Spleen (tissue), 11 donors: ENCODE measurements around the gene GSE1. TPM values are rescaled to one million over a fixed set of nuclear protein-coding genes. Genes with fewer than 3 reads are reported as not detected.
A peak's percentile ranks its signal among the peaks of the same experiment; 100 is the strongest.

ENCODE experiments used
- DNase-seq: peaks from one replicate; pipeline ENCODE4 v3.0.0-alpha.2; 2020
- H3K27ac ChIP-seq, 8 donors: fragments of 200-600 bp; sonication (generic) in 7 of 8; 1 replicate in 4 of 8; 2 replicates in 4 of 8; pipeline versions ENCODE4 v1.5.0 to v1.8.0; 2016 to 2021; ENCODE audit warnings: inconsistent platforms in 4 of 8, mild to moderate bottlenecking in 4 of 8, moderate library complexity in 1 of 8
- H3K27me3 ChIP-seq, 7 donors: fragments of 200-600 bp; sonication (generic) in 6 of 7; replicated peaks in 1 of 7; 1 replicate in 4 of 7; 2 replicates in 3 of 7; pipeline versions ENCODE4 v1.5.0 to v1.8.0; 2016 to 2021; ENCODE audit warnings: inconsistent platforms in 3 of 7, mild to moderate bottlenecking in 1 of 7
- H3K36me3 ChIP-seq, 6 donors: fragments of 200-600 bp; sonication (generic) in 5 of 6; 1 replicate in 4 of 6; 2 replicates in 2 of 6; pipeline versions ENCODE4 v1.5.0 to v1.8.0; 2016 to 2021; ENCODE audit warnings: inconsistent platforms in 2 of 6
- H3K4me1 ChIP-seq, 6 donors: fragments of 200-600 bp; sonication (generic) in 5 of 6; 1 replicate in 3 of 6; 2 replicates in 3 of 6; pipeline versions ENCODE4 v1.5.0 to v1.8.0; 2016 to 2021; ENCODE audit warnings: inconsistent platforms in 3 of 6
- H3K4me3 ChIP-seq, 8 donors: fragments of 200-600 bp; sonication (generic) in 7 of 8; 1 replicate in 4 of 8; 2 replicates in 4 of 8; pipeline versions ENCODE4 v1.5.0 to v1.8.0; 2016 to 2021; ENCODE audit warnings: inconsistent platforms in 4 of 8, mild to moderate bottlenecking in 4 of 8, moderate library complexity in 2 of 8
- H3K9me3 ChIP-seq, 8 donors: fragments of 200-600 bp; sonication (generic) in 7 of 8; 1 replicate in 4 of 8; 2 replicates in 4 of 8; pipeline versions ENCODE4 v1.5.0 to v1.8.0; 2016 to 2021; ENCODE audit warnings: inconsistent platforms in 4 of 8
- POLR2A ChIP-seq, 3 donors: fragments of 450-650 bp; IDR thresholded peaks; one replicate each; pipeline ENCODE4 v1.5.1; 2017; ENCODE audit warnings: antibody characterized with exemption in 3 of 3, mild to moderate bottlenecking in 1 of 3
- POLR2AphosphoS5 ChIP-seq, 3 donors: sonication (generic); formaldehyde crosslinking; IDR thresholded peaks; one replicate each; pipeline ENCODE4 v1.5.1; 2017; ENCODE audit warnings: antibody characterized with exemption in 3 of 3
- WGBS, 5 donors: extraction: QIAGEN DNeasy Blood & Tissue Kit in 3 of 5; methylation state at CpG; one replicate each; pipeline versions ENCODE4 v1.1.5 to v1.1.7; 2013 to 2018; 5-methylcytosine and 5-hydroxymethylcytosine counted together
- intact Hi-C: fragments of 100-400 bp; cut with DNase I; formaldehyde crosslinking; loops from one replicate; pipeline ENCODE4 v1.15.0; 2023; ENCODE audit warnings: low total_unique reads
- polyA plus RNA-seq, 3 donors: library from polyadenylated mRNA; stranded (reverse); fragments of 200-250 nt; gene quantifications; one replicate each; pipeline ENCODE4 v1.2.1, GENCODE V29; 2013
- total RNA-seq, 7 donors: library from RNA; depleted of rRNA in 3 of 7; stranded (reverse); fragments of >200 nt in 3 of 7; fragmentation: NEBNext Ultra II Directional in 4 of 7; extraction: Animal tissue kit (Norgen Biotek cat#: 25700) in 4 of 7; gene quantifications; one replicate each; pipeline versions ENCODE4 v1.1.0 to v1.2.1, GENCODE V29; 2016 to 2021
- TF ChIP-seq, protein P1 (sequence below), 11 experiments: fragments of 200-600 bp in 7 of 11; fragments of 450-650 bp in 4 of 11; sonication (generic) in 4 of 11; IDR thresholded peaks in 8 of 11; conservative IDR thresholded peaks in 3 of 11; 1 replicate in 7 of 11; 2 replicates in 4 of 11; pipeline versions ENCODE4 v1.4.0 to v1.8.0; 2016 to 2021; ENCODE audit warnings: antibody characterized with exemption in 11 of 11, inconsistent platforms in 4 of 11, mild to moderate bottlenecking in 1 of 11
- donor health status: healthy with polysubstance abuse.
- donor health status: DM: no; HTN: no; CAD: no; lungs with moderate emphysema.
- donor health status: DM: no; HTN: no; CAD: no.
- donor health status: Bipolar disorder and iron deficiency.
- donor health status: healthy.
- donor health status: DM: no; HTN: no; CAD: no.
- donor health status: DM: yes; HTN: yes; CAD: no.

Gene GSE1
- total and polyA plus RNA-seq, 10 donors: 7.4 to 121 (median 86.3) TPM

DNA sequence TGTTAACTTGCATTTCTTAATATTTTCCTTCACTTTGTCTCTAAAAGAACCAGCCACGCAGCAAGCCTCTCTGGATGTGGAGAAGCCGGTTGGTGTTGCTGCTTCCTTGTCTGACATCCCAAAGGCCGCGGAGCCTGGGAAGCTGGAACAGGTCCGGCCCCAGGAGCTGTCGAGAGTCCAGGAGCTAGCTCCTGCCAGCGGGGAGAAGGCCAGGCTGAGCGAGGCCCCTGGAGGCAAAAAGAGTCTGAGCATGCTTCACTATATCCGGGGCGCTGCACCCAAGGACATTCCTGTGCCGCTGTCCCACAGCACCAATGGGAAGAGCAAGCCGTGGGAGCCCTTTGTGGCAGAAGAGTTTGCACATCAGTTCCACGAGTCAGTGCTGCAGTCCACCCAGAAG is 52.8 kb downstream of the GSE1 start:
- DNase-seq: peak; percentile 58
- TF ChIP-seq POLR2A (IDR thresholded peaks at IDR 0.05) (no peak), POLR2AphosphoS5 (IDR thresholded peaks at IDR 0.05) (no peak)
- no peak overlapping the region for H3K27ac ChIP-seq
- peaks cover 15 to 100% (median 98%) of the 10 kb centered on the region in 6 donors for H3K36me3 ChIP-seq
- H3K9me3 ChIP-seq: no peaks in the 10 kb centered on the region
- no peaks in the 10 kb centered on the region for H3K27me3 ChIP-seq
- H3K4me1 ChIP-seq: peaks cover 0 to 2% (median 0%) of the 10 kb centered on the region in 6 donors
- intact Hi-C loops: no loop called here
- WGBS, 5 donors: 93 to 96% (median 95%) methylated on average over 13 of the region's 13 CpGs
- no peak overlapping the region for H3K4me3 ChIP-seq

DNA sequence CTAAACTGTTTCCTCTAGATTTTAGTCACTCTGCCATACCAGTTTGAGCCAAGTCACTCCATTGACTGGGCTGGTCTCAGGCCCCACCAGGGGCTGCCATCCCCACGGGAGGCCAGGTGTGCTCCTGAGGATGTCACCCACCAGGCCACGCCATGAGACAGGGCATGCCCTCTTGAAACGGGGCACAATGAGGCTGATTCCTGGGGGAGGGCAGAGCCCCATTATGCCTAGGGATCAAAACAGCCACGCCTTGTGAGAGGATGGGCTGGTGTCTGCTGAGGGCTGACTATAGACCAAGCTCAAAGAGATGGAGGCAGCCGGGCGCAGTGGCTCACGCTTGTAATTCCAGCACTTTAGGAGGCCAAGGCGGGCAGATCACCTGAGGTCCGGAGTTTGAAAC is 54.1 kb downstream of the GSE1 start:
- Histone ChIP-seq H3K4me1 (no peaks in the 10 kb centered on the region), H3K4me3 (no peak overlapping the region), H3K9me3 (no peaks in the 10 kb centered on the region), H3K27ac (no peak overlapping the region), H3K27me3 (no peaks in the 10 kb centered on the region), H3K36me3 (peaks cover 15 to 100% (median 96%) of the 10 kb centered on the region in 6 donors)
- DNase-seq: peak; percentile 57
- intact Hi-C loops: no loop called here
- 84 to 94% (median 93%) methylated on average over 9 of the region's 9 CpGs for WGBS, 5 donors
- TF ChIP-seq, protein P1, sequence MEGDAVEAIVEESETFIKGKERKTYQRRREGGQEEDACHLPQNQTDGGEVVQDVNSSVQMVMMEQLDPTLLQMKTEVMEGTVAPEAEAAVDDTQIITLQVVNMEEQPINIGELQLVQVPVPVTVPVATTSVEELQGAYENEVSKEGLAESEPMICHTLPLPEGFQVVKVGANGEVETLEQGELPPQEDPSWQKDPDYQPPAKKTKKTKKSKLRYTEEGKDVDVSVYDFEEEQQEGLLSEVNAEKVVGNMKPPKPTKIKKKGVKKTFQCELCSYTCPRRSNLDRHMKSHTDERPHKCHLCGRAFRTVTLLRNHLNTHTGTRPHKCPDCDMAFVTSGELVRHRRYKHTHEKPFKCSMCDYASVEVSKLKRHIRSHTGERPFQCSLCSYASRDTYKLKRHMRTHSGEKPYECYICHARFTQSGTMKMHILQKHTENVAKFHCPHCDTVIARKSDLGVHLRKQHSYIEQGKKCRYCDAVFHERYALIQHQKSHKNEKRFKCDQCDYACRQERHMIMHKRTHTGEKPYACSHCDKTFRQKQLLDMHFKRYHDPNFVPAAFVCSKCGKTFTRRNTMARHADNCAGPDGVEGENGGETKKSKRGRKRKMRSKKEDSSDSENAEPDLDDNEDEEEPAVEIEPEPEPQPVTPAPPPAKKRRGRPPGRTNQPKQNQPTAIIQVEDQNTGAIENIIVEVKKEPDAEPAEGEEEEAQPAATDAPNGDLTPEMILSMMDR (IDR thresholded peaks at IDR 0.05 in 8 of 11, conservative IDR thresholded peaks at IDR 0.05 in 3 of 11): no peak
- TF ChIP-seq POLR2AphosphoS5 (IDR thresholded peaks at IDR 0.05) (no peak), POLR2A (IDR thresholded peaks at IDR 0.05) (no peak)

DNA sequence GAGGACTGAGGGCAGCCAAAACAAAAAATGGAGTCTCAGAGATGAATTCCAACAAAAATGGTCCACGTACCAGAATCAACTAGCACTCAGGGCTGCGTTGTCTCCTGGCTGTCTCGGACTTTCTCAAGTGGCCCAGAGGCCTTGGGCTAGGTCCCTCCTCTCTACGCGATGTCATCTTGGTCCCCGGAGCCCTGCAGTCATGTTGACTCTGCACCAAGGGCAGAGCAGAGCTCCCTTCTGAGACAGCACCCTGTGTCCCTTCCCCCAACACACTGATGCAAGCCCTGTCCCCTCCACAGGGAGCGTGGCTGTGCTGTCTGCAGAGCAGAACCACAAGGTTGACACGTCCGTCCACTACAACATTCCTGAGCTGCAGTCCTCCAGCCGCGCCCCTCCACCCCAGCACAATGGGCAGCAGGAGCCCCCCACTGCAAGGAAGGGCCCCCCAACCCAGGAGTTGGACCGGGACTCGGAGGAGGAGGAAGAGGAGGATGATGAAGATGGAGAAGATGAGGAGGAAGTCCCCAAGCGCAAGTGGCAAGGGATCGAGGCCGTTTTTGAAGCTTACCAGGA is 54.8 kb downstream of the GSE1 start:
- TF ChIP-seq POLR2AphosphoS5 (IDR thresholded peaks at IDR 0.05): peak in 1 of 3 donors; percentile 35
- TF ChIP-seq, protein P1 (IDR thresholded peaks at IDR 0.05 in 8 of 11, conservative IDR thresholded peaks at IDR 0.05 in 3 of 11): no peak
- Histone ChIP-seq H3K36me3 (peaks cover 18 to 100% (median 96%) of the 10 kb centered on the region in 6 donors), H3K4me3 (no peak overlapping the region), H3K4me1 (peaks cover 0 to 2% (median 0%) of the 10 kb centered on the region in 6 donors), H3K27ac (no peak overlapping the region), H3K27me3 (no peaks in the 10 kb centered on the region), H3K9me3 (no peaks in the 10 kb centered on the region)
- DNase-seq: peak; percentile 61
- 89 to 95% (median 91%) methylated on average over 13 to 16 of the region's 16 CpGs for WGBS, 5 donors
- intact Hi-C loops: no loop called here

DNA sequence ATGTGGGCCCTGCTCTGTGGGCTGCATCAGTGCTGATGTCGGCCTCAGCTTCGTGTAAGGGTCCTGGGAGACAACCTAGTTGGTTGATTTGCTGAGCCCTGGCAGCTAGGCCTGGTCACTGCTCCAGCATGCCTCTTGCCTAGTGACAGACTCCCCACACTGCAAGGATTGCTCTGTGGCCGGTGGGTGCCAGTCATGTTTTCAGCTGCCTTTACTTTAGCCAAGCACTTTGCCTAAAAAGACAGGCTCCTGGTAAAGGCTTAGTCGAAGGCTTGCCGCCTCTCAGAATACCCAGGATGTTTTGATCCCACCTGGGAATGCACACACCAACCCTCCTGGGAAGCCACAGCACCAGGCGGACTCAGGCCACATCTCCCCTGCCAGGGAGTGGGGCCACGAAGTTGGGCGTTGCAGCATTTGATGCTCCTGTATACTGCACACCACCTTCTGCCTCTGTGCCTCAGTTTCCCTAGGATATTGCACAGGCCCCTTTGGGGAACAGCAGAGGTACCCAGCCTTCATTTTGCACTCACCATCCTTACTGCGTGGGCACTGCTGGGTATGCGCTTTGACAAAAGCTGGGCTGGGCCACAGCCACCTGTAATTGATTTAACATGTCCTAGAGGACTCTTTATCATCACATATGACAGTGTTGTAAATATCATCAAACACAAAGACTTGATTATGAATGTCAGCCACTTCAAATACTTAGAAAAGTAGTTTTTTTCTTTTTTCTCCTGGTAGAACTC is 55.7 kb downstream of the GSE1 start:
- DNase-seq: peak; percentile 41
- Histone ChIP-seq H3K27ac (no peak overlapping the region), H3K9me3 (no peaks in the 10 kb centered on the region), H3K4me1 (peaks cover 0 to 12% (median 4%) of the 10 kb centered on the region in 6 donors), H3K36me3 (peaks cover 11 to 100% (median 91%) of the 10 kb centered on the region in 6 donors), H3K27me3 (no peaks in the 10 kb centered on the region), H3K4me3 (no peak overlapping the region)
- TF ChIP-seq, protein P1 (IDR thresholded peaks at IDR 0.05 in 8 of 11, conservative IDR thresholded peaks at IDR 0.05 in 3 of 11): no peak
- TF ChIP-seq POLR2AphosphoS5 (IDR thresholded peaks at IDR 0.05) (no peak), POLR2A (IDR thresholded peaks at IDR 0.05) (no peak)
- WGBS, 5 donors: 96 to 98% (median 97%) methylated on average over 8 to 10 of the region's 10 CpGs
- intact Hi-C loops: no loop called here
